Measurements from ENCODE around the gene CTNNA3.

Gene CTNNA3

DNA sequence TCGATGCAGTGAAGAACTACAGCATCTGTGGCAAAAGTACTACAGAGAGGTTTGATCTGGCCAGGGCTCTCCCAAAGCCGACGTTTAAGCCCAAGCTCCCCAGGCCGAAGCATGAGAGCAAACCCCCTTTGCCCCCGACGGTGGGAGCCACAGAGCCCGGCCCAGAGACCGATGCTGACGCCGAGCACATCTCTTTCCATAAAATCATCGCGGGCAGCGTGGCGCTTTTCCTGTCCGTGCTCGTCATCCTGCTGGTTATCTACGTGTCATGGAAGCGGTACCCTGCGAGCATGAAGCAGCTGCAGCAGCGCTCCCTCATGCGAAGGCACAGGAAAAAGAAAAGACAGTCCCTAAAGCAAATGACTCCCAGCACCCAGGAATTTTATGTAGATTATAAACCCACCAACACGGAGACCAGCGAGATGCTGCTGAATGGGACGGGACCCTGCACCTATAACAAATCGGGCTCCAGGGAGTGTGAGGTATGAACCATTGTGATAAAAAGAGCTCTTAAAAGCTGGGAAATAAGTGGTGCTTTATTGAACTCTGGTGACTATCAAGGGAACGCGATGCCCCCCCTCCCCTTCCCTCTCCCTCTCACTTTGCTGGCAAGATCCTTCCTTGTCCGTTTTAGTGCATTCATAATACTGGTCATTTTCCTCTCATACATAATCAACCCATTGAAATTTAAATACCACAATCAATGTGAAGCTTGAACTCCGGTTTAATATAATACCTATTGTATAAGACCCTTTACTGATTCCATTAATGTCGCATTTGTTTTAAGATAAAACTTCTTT lies 767.8 kb downstream of the CTNNA3 start:
- Histone ChIP-seq H3K9me3 (ENCODE audit: control extremely low read depth in 1 of 5, control insufficient read depth in 4 of 5, insufficient read depth in 2 of 5, low read depth in 1 of 5, low read length in 4 of 5) (no peaks in the 10 kb centered on the region), H3K4me1 (ENCODE audit: control extremely low read depth in 1 of 4, control insufficient read depth in 4 of 4, insufficient read depth in 4 of 4, low read length in 3 of 4) (peaks cover 0 to 7% (median 0%) of the 10 kb centered on the region in 4 experiments), H3K4me3 (ENCODE audit: control insufficient read depth in 1 of 7, extremely low read depth in 1 of 7, insufficient read depth in 4 of 7, low read depth in 2 of 7, low read length in 6 of 7) (peak overlapping the region in 2 of 7 experiments; percentile 21 to 36), H3K36me3 (ENCODE audit: control insufficient read depth in 4 of 4, insufficient read depth in 4 of 4, low read length in 3 of 4) (no peaks in the 10 kb centered on the region), H3K27ac (ENCODE audit: insufficient read depth in 1 of 2, low read depth in 1 of 2, low read length in 2 of 2, poor library complexity in 1 of 2, severe bottlenecking in 2 of 2) (no peak overlapping the region), H3K27me3 (replicated peaks in 2 of 5; ENCODE audit: control insufficient read depth in 4 of 5, insufficient read depth in 5 of 5, low read length in 4 of 5) (peaks cover 27 to 57% (median 31%) of the 10 kb centered on the region in 5 experiments)
- POLR2A ChIA-PET = no interaction called here
- WGBS (ENCODE audit: insufficient coverage) = 3% methylated on average over 25 of the region's 30 CpGs
- peak in 1 of 3 donors; percentile 19 for DNase-seq
- CTCF ChIA-PET = interaction anchor here (3.4 kb wide), 1 partner anchor 9 kb away, joined by 13 read pairs; no protein-coding TSS in a partner anchor

DNA sequence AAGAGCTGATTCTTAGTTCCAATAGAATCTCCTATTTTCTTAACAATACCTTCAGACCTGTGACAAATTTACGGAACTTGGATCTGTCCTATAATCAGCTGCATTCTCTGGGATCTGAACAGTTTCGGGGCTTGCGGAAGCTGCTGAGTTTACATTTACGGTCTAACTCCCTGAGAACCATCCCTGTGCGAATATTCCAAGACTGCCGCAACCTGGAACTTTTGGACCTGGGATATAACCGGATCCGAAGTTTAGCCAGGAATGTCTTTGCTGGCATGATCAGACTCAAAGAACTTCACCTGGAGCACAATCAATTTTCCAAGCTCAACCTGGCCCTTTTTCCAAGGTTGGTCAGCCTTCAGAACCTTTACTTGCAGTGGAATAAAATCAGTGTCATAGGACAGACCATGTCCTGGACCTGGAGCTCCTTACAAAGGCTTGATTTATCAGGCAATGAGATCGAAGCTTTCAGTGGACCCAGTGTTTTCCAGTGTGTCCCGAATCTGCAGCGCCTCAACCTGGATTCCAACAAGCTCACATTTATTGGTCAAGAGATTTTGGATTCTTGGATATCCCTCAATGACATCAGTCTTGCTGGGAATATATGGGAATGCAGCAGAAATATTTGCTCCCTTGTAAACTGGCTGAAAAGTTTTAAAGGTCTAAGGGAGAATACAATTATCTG lies 768.6 kb downstream of the CTNNA3 start:
- H3K27me3 ChIP-seq (replicated peaks in 2 of 5; ENCODE audit: control insufficient read depth in 4 of 5, insufficient read depth in 5 of 5, low read length in 4 of 5) = peaks cover 27 to 57% (median 29%) of the 10 kb centered on the region in 5 experiments
- 64% methylated on average over 9 of the region's 11 CpGs for WGBS (ENCODE audit: insufficient coverage)
- CTCF ChIA-PET = interaction anchor here (3.4 kb wide), 1 partner anchor 10 kb away, joined by 13 read pairs; no protein-coding TSS in a partner anchor

DNA sequence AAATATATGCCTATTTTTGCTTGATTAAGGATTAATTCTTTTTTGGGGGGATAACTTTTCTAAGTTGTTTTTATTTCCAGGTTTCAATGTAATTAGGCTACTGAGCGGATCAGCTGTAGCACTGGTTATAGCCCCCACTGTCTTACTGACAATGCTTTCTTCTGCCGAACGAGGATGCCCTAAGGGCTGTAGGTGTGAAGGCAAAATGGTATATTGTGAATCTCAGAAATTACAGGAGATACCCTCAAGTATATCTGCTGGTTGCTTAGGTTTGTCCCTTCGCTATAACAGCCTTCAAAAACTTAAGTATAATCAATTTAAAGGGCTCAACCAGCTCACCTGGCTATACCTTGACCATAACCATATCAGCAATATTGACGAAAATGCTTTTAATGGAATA lies 769.2 kb downstream of the CTNNA3 start:
- Histone ChIP-seq H3K27me3 (replicated peaks in 2 of 5; ENCODE audit: control insufficient read depth in 4 of 5, insufficient read depth in 5 of 5, low read length in 4 of 5) (peaks cover 27 to 57% (median 29%) of the 10 kb centered on the region in 5 experiments), H3K9me3 (ENCODE audit: control extremely low read depth in 1 of 5, control insufficient read depth in 4 of 5, insufficient read depth in 2 of 5, low read depth in 1 of 5, low read length in 4 of 5) (no peaks in the 10 kb centered on the region), H3K4me1 (ENCODE audit: control extremely low read depth in 1 of 4, control insufficient read depth in 4 of 4, insufficient read depth in 4 of 4, low read length in 3 of 4) (peaks cover 0 to 7% (median 0%) of the 10 kb centered on the region in 4 experiments), H3K27ac (ENCODE audit: insufficient read depth in 1 of 2, low read depth in 1 of 2, low read length in 2 of 2, poor library complexity in 1 of 2, severe bottlenecking in 2 of 2) (no peak overlapping the region), H3K36me3 (ENCODE audit: control insufficient read depth in 4 of 4, insufficient read depth in 4 of 4, low read length in 3 of 4) (no peaks in the 10 kb centered on the region), H3K4me3 (ENCODE audit: control insufficient read depth in 1 of 7, extremely low read depth in 1 of 7, insufficient read depth in 4 of 7, low read depth in 2 of 7, low read length in 6 of 7) (no peak overlapping the region)
- WGBS (ENCODE audit: insufficient coverage) = 40% methylated on average over 4 of the region's 5 CpGs
- ChIA-PET POLR2A (no interaction called here), CTCF (interaction anchor here (1.2 to 3.4 kb wide), 2 partner anchors 8 to 11 kb away, joined by 5 to 13 read pairs; no protein-coding TSS in a partner anchor)
- DNase-seq = no peak

More for the DNA sequence above, 768.6 kb downstream of the CTNNA3 start:
- POLR2A ChIA-PET = no interaction called here
- H3K4me1 ChIP-seq (ENCODE audit: control extremely low read depth in 1 of 4, control insufficient read depth in 4 of 4, insufficient read depth in 4 of 4, low read length in 3 of 4) = peaks cover 0 to 7% (median 0%) of the 10 kb centered on the region in 4 experiments
- no peak overlapping the region for H3K27ac ChIP-seq (ENCODE audit: insufficient read depth in 1 of 2, low read depth in 1 of 2, low read length in 2 of 2, poor library complexity in 1 of 2, severe bottlenecking in 2 of 2)
- no peaks in the 10 kb centered on the region for H3K9me3 ChIP-seq (ENCODE audit: control extremely low read depth in 1 of 5, control insufficient read depth in 4 of 5, insufficient read depth in 2 of 5, low read depth in 1 of 5, low read length in 4 of 5)
- H3K36me3 ChIP-seq (ENCODE audit: control insufficient read depth in 4 of 4, insufficient read depth in 4 of 4, low read length in 3 of 4) = no peaks in the 10 kb centered on the region
- no peak for DNase-seq
- H3K4me3 ChIP-seq (ENCODE audit: control insufficient read depth in 1 of 7, extremely low read depth in 1 of 7, insufficient read depth in 4 of 7, low read depth in 2 of 7, low read length in 6 of 7) = no peak overlapping the region

DNA sequence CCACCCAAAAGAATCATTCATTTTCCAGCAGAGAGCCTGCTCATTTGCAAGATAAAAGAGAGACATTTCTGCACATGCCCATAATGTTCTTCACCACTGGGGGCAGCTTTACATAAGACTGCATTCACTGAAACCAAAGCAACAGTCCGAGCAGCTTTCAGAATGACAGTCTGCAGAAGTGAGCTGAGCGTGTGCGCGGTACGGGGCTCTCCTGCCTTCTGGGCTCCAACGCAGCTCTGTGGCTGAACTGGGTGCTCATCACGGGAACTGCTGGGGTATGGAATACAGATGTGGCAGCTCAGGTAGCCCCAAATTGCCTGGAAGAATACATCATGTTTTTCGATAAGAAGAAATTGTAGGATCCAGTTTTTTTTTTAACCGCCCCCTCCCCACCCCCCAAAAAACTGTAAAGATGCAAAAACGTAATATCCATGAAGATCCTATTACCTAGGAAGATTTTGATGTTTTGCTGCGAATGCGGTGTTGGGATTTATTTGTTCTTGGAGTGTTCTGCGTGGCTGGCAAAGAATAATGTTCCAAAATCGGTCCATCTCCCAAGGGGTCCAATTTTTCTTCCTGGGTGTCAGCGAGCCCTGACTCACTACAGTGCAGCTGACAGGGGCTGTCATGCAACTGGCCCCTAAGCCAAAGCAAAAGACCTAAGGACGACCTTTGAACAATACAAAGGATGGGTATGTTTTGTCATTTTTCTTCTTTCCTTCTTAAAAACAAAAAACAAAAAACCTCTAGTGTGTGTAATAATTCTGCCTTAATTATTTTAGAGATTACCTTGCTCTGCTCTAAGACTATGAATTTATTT lies 769.9 kb downstream of the CTNNA3 start, which contains the start of gene LRRTM3:
Gene LRRTM3, plus strand, starts transcription at position 141 of the 820 bp plus-strand sequence.
- no peaks in the 10 kb centered on the region for H3K9me3 ChIP-seq (ENCODE audit: control extremely low read depth in 1 of 5, control insufficient read depth in 4 of 5, insufficient read depth in 2 of 5, low read depth in 1 of 5, low read length in 4 of 5)
- H3K27ac ChIP-seq (ENCODE audit: insufficient read depth in 1 of 2, low read depth in 1 of 2, low read length in 2 of 2, poor library complexity in 1 of 2, severe bottlenecking in 2 of 2) = no peak within 1 kb of the TSS
- POLR2A ChIA-PET = no interaction called here
- peak; percentile 76 to 89 (median 88) for DNase-seq
- no peaks in the 10 kb centered on the region for H3K36me3 ChIP-seq (ENCODE audit: control insufficient read depth in 4 of 4, insufficient read depth in 4 of 4, low read length in 3 of 4)
- peaks cover 0 to 7% (median 0%) of the 10 kb centered on the region in 4 experiments for H3K4me1 ChIP-seq (ENCODE audit: control extremely low read depth in 1 of 4, control insufficient read depth in 4 of 4, insufficient read depth in 4 of 4, low read length in 3 of 4)
- H3K4me3 ChIP-seq (ENCODE audit: control insufficient read depth in 1 of 7, extremely low read depth in 1 of 7, insufficient read depth in 4 of 7, low read depth in 2 of 7, low read length in 6 of 7) = peak within 1 kb of the TSS in 2 of 7 experiments; percentile 27 to 43
- WGBS (ENCODE audit: insufficient coverage) = 0% methylated on average over 11 of the region's 16 CpGs
- H3K27me3 ChIP-seq (replicated peaks in 2 of 5; ENCODE audit: control insufficient read depth in 4 of 5, insufficient read depth in 5 of 5, low read length in 4 of 5) = peaks cover 27 to 57% (median 29%) of the 10 kb centered on the region in 5 experiments
- CTCF ChIA-PET = interaction anchor here (0.6 to 3.4 kb wide), 5 partner anchors 9 to 229 kb away, joined by 3 to 13 read pairs (median 5); no protein-coding TSS in a partner anchor

DNA sequence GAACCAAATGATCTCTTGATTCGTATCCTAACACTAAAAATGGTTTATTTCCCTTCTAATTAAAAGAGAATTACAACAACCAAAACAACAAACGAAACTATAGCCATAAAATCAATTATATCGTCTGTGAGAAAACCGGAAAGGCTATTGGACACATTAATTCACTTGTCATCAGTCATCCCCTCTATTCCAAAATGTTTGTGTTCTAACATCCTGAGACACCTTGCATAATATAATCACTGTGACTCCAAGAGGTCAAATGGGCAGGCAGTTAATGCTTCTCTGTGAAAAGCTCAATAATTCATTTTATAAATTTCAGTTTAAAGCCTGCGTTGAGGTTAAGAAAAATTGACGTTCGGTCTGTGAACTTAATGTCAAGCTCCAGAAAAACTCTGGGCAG lies 770.6 kb downstream of the CTNNA3 start:
- POLR2A ChIA-PET = no interaction called here
- H3K27me3 ChIP-seq (replicated peaks in 2 of 5; ENCODE audit: control insufficient read depth in 4 of 5, insufficient read depth in 5 of 5, low read length in 4 of 5) = peaks cover 27 to 56% (median 29%) of the 10 kb centered on the region in 5 experiments
- 28% methylated on average over 7 of the region's 7 CpGs for WGBS (ENCODE audit: insufficient coverage)
- CTCF ChIA-PET = interaction anchor here (0.6 to 3.4 kb wide), 3 partner anchors 12 to 58 kb away, joined by 3 to 13 read pairs (median 6); no protein-coding TSS in a partner anchor
- no peaks in the 10 kb centered on the region for H3K9me3 ChIP-seq (ENCODE audit: control extremely low read depth in 1 of 5, control insufficient read depth in 4 of 5, insufficient read depth in 2 of 5, low read depth in 1 of 5, low read length in 4 of 5)
- no peak for DNase-seq
- H3K27ac ChIP-seq (ENCODE audit: insufficient read depth in 1 of 2, low read depth in 1 of 2, low read length in 2 of 2, poor library complexity in 1 of 2, severe bottlenecking in 2 of 2) = no peak overlapping the region
- H3K4me3 ChIP-seq (ENCODE audit: control insufficient read depth in 1 of 7, extremely low read depth in 1 of 7, insufficient read depth in 4 of 7, low read depth in 2 of 7, low read length in 6 of 7) = peak overlapping the region in 1 of 7 experiments; percentile 43
- peaks cover 0 to 7% (median 0%) of the 10 kb centered on the region in 4 experiments for H3K4me1 ChIP-seq (ENCODE audit: control extremely low read depth in 1 of 4, control insufficient read depth in 4 of 4, insufficient read depth in 4 of 4, low read length in 3 of 4)
- H3K36me3 ChIP-seq (ENCODE audit: control insufficient read depth in 4 of 4, insufficient read depth in 4 of 4, low read length in 3 of 4) = no peaks in the 10 kb centered on the region

DNA sequence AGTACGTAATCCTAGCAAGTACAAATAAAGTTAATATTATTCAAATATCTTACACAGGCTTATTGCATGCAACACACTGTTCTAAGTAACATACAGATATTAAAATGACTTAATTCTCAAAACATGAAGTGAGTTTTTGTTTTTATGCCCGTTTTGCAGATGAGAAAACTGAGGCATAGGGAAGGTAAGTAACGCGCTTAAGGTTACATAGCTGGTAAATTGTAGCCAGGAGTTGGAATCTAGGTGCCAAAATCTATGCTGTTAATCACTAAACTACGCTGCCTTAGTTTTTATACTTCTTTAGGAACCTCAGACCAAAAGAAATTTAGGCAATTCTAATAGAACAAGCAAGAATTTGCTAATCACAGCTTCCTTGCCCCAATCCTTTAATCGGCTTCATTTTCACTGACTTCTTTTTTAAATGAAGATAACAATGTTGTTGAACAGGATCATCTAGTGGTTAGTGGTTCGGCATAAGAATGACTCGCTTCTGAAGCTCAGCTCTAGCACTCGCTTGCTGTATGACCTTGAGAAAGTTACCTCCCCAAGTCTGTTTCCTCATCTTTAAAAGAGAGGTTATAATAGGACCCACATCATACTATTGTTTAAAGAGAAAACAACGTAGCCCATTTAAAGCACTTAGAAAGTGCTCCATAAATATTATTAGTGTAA lies 771.2 kb downstream of the CTNNA3 start:
- peak in 1 of 3 donors; percentile 12 for DNase-seq
- H3K9me3 ChIP-seq (ENCODE audit: control extremely low read depth in 1 of 5, control insufficient read depth in 4 of 5, insufficient read depth in 2 of 5, low read depth in 1 of 5, low read length in 4 of 5) = no peaks in the 10 kb centered on the region
- H3K27me3 ChIP-seq (replicated peaks in 2 of 5; ENCODE audit: control insufficient read depth in 4 of 5, insufficient read depth in 5 of 5, low read length in 4 of 5) = peaks cover 25 to 53% (median 29%) of the 10 kb centered on the region in 5 experiments
- ChIA-PET POLR2A (no interaction called here), CTCF (interaction anchor here (1.6 kb wide), 1 partner anchor 58 kb away, joined by 3 read pairs; no protein-coding TSS in a partner anchor)
- WGBS (ENCODE audit: insufficient coverage) = 90% methylated on average over 2 of the region's 10 CpGs
- H3K4me3 ChIP-seq (ENCODE audit: control insufficient read depth in 1 of 7, extremely low read depth in 1 of 7, insufficient read depth in 4 of 7, low read depth in 2 of 7, low read length in 6 of 7) = no peak overlapping the region
- no peaks in the 10 kb centered on the region for H3K36me3 ChIP-seq (ENCODE audit: control insufficient read depth in 4 of 4, insufficient read depth in 4 of 4, low read length in 3 of 4)
- peaks cover 0 to 7% (median 0%) of the 10 kb centered on the region in 4 experiments for H3K4me1 ChIP-seq (ENCODE audit: control extremely low read depth in 1 of 4, control insufficient read depth in 4 of 4, insufficient read depth in 4 of 4, low read length in 3 of 4)
- H3K27ac ChIP-seq (ENCODE audit: insufficient read depth in 1 of 2, low read depth in 1 of 2, low read length in 2 of 2, poor library complexity in 1 of 2, severe bottlenecking in 2 of 2) = no peak overlapping the region
